ENCODE data around the gene SLC27A1.
"Not testable (repeated sequence)": the region's sequence is repeated elsewhere in the genome, so short reads cannot be mapped to it uniquely, and the experiment has no call there.

SLC27A1 gene

DNA sequence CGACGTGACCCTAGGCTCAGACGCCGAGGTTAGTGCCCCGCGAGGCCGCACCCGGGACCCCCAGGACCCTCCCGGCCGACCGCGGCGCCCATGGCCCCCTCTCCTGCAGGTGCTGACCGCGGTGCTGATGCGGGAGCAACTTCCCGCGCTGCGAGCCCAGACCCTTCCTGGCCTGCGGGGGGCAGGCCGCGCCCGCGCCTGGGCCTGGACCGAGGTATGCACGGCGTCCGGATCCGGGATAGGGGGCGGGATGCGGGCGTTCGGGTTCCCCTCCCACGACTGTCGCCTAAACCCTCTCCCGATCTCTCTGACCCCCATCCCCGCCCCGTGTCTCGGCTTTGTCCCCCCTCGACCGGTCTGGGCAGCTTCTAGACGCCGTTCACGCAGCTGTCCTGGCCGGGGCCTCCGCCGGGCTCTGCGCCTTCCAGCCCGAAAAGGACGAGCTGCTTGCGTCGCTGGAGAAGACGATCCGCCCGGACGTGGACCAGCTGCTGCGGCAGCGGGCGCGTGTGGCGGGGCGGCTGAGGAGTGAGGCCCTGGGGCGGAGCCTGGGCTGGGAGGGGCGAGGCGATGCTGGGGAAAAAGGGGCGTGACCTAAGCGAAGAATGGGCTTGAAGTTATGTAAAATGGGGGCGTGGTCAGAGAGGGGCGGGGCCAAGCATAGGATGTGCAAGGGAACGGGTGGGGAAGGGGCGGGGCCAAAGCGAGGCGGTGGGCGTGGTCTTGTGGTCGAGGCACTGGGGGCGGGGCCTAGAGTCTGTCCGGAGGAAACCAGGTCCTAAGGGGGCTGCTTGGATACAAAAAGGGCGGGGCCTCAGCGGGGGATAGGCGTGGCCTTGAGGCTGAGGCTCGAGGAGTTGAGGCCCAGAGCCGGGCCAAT, 69.2 kb downstream of the SLC27A1 start:
- DNase-seq (ENCODE audit: low spot score): peak; percentile 75

DNA sequence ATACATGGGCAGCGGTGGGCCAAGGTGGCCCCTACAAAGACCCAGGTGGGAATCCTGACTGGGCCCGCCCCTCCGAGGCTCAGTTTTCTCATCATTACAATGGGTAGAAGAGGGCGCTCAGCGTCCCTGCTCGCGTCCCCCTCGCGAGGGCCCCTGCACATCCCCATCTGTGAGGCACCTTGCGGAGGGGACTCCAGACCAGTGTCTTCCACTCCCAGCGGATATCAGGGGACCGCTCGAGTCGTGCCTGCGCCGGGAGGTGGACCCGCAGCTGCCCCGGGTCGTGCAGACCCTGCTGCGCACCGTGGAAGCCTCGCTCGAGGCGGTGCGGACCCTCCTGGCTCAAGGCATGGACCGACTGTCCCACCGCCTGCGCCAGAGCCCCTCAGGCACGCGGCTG, 69.8 kb downstream of the SLC27A1 start:
- DNase-seq (ENCODE audit: low spot score): no peak

DNA sequence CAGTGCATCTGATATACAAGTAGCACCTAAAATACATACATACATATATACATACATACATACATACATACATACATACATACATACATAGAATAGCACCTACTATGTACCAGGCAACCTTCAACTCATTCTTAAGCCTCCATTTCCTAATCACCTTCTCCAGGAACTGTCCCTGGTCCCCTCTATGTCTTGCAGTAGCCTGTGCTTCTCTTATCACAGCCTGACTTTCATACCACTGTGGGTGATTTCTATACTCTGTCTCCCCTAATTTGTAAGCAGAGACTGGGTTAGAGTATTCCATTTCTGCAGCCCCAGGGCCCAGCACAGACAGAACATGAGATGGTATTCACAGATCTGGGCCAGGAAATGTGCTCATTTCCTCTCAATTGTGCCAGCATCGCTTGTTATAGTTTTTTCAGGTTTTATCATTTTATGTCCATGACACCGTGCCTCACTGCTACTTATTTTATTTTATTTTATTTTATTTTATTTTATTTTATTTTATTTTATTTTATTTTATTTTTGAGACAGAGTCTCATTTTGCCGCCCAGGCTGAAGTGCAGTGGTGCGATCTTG, 70.9 kb downstream of the SLC27A1 start:
- no peak for DNase-seq (ENCODE audit: low spot score)

DNA sequence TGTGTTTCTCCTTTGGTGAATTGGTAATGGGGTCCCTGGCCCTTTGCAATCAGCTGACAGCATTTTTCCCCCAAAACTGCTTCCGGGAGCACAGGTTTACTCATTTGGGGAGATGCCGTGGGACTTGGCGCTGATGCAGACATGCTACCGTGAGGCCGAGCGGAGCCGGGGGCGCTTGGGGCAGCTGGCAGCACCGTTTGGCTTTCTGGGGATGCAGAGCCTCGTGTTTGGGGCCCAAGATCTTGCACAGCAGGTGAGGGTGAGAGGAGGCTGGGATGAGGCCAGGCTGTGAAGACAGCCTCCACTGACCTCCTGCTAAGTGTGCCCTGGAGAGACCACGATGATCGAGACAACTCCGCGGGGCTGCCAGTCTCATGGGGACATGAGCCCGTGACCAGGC, 71.7 kb downstream of the SLC27A1 start:
- no peak for DNase-seq (ENCODE audit: low spot score)

DNA sequence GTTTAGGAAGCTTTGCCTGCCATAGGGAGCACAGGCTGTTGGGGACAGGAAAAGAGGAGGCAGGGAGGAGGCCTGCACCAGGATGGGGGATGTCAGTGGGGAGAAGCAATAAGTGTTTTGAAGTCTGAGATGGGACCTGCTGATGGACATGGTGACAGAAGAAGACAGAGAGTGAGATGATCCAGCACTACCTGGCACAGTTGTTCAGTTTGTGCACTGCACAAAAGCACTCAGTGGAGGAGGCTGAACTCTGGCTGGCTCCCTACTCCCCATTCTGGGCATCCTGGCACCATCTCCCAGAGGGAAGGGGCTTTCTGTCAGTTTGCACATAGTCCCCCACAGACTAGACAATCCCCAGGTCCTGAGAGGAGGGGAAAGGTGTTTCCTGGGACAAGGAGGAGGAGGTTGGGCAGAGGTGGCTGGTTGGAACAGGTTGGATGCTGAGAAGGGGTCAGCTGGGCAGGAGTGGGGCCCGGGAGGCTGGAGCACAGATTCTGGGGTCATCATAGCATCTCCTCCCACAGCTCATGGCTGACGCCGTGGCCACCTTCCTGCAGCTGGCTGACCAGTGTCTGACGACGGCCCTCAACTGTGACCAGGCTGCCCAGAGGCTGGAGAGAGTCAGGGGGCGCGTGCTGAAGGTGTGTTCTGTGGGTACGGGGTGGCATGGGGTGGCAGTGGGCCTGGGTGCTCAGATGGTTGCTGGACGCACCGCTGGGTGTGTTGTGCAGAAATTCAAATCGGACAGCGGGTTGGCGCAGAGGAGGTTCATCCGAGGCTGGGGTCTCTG, 72.7 kb downstream of the SLC27A1 start:
- no peak for DNase-seq (ENCODE audit: low spot score)

DNA sequence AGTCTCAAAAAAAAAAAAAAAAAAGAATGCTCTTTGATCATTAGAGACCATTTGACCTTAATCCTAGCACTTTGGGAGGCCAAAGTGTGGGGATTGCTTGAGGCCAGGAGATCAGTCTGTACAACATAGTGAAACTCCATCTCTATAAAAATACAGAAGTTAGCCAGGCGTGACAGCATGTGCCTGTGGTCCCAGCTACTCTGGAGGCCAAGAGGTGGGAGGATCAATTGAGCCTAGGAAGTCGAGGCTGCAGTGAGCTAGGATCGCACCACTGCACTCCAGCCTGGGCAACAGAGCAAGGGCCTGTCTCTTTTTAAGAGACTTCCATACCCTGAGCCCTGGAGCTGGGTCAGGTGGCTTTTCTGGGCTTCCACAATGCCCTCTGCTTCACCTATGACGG, 73.7 kb downstream of the SLC27A1 start:
- no peak for DNase-seq (ENCODE audit: low spot score)

DNA sequence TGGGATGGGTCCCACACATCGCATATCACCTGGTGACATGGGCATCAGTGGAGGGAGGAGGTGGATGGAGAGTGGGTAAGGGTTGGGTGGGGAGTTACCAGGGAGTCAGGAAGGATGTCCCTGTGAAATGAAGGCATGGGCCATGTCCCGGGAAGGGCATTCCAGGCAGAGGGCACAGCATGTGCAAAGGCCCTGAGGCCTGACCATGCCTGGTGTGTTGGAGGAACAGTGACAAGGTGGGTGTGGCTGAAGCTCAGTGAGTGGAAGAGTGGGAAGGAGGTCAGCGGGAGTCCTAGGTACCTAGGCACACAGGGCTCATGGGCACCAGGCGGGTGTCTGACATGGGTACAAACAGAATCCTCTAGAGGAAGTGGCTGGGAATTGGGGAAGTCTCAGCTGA, 74.1 kb downstream of the SLC27A1 start:
- DNase-seq (ENCODE audit: low spot score): no peak

DNA sequence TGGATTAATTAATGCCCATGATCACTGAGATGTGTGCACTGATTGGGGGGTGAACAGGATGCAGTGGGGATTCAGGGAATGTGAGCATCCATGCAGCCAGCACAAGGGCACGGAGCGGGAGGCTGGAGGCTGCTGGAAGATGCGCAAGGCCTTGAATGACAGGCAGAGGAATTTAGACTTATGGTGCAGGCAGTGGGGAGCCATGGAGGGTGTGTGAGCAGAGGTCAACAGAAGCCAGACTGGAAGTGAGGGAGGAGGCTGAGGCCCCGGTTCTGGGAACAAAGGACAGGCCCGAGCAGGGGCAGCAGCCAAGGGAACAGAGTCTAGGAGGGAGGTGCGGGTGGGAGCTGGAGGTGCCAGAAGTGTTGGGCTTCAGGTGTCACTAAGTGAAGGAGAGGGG, 77.8 kb downstream of the SLC27A1 start:
- no peak for DNase-seq (ENCODE audit: low spot score)

DNA sequence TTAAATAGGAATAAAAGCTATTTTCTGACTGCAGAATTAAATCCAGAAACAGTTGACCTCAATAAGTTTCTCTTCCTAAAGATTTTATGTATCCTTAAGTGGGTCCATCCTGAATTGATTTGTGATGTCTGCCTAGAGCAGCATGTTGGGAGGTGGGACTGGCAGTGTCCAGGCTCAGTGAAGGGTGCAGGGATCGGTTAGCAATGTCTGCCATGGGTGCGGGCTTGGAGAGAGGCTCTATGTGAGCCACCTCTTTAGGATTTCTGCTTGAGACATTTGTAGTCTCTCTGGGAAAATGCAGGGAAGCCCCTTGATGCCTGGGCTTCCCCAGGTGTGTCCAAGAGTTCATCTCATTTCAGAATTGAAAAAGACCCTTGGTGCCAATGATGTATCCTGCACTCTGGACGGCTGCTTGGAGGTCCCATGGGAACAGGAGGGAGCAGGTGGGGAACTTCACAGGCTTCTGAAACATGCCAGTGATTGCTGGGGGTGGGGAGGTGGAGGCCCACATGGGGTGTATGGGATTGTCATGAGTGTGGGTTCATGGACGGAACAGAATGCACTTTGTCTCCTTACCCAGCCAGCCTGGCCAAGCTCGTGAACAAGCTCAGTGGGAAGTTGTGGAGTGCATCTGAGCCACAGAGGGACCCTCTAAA, 78.9 kb downstream of the SLC27A1 start:
- no peak for DNase-seq (ENCODE audit: low spot score)

DNA sequence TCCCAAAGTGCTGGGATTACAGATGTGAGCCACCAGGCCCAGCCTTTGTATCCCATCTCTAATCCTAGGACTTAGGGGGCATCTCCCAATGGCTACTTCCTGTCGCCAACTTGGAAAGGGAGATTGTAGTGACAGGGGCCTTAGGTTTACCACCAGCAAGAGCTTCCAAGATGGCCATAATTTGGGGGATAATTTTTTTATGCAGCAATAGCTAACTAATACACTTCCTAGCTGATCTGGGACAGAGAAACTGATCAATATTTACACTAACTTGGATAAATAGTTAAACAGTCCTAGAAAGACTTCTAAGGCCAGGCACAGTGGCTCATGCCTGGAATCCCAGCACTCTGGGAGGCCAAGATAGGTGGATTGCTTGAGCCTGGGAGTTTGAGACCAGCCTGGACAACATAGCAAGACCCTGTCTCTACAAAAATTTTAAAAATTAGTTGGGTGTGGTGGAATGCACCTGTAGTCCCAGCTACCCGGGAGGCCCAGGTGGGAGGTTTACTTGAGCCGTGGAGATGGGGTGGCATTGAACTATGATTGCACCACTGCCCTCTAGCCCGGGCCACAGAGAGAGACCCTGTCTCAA, 79.8 kb downstream of the SLC27A1 start:
- DNase-seq (ENCODE audit: low spot score): no peak

DNA sequence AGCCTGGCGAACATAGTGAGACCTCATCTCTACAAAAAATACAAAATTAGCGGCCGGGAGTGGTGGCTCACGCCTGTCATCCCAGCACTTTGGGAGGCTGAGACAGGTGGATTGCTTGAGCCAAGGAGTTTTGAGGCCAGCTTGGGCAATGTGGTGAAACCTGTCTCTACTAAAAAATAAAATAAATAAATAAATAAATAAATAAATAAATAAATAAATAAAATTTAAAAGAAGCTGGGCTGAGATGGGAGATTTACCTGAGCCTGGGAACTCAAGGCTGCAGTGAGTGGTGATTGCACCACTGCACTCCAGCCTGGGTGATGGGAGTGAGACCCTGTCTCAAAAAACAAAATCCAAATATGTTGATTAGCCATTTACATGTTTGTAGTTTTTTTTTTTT, 82.4 kb downstream of the SLC27A1 start:
- not testable (repeated sequence) for DNase-seq (ENCODE audit: low spot score)

DNA sequence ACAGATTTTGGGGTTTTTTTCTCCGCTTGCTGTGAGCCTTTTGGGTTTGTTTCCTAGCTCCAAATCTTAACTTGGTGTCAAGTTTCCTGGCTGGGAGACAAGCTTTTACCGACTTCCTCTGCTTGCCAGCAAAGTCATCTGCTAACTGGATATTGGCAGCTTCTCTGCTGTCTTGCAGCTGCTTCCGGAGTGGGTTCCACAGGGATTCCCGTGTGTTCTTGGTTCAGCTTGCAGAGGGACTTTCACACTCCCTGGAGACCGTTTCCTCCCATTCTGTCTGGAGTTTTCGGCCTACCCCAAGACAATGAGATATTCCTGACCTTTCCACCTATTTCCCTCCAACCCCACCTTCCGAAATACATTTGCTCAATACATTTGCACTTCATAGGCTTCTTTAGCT, 82.9 kb downstream of the SLC27A1 start:
- DNase-seq (ENCODE audit: low spot score): peak; percentile 17

DNA sequence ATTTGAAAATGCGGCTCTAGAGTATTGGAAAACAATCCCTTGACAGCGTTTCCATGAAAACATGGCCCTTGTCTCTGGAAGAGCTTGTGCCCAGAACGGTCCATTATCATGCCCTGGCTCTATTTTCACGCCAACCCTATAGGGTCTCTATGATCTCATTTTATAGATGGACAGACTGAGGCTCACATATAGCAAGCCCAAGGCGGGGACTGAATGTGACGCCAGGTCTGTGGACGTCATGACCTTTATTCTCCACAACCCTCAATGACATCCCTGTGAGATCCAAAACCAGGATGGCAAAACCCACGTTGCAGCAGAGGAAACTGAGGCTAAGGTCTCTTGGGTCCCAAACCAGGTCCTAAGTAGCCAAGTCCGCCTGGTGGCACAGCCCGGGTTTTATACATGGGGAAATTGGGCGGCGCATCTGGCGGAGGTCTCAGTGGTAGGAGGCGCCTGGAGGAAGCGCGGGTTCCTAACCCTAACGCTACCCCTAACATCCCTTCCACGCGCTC, 84.7 kb downstream of the SLC27A1 start:
- DNase-seq (ENCODE audit: low spot score): no peak

DNA sequence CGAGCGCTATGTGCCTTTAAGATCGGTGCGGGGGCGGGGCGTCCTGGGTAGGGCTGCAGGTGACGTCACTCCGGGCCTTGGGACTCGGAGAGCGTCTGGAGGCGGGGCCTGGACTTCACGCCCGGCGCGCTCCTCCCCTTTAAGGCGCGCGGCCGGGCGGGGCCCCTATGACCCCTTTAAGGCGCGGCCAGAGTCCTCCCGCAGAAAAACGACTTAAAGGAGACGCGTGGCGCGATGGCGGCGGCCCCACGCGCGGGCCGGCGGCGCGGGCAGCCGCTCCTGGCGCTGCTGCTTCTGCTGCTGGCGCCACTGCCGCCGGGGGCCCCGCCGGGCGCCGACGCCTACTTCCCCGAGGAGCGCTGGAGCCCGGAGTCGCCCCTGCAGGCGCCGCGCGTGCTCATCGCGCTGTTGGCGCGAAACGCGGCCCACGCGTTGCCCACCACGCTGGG, 85.2 kb downstream of the SLC27A1 start, which contains the start of gene COLGALT1:
Gene COLGALT1 (plus strand): TSS at position 170 of the 449 bp plus-strand sequence. CDS start 65 bp downstream, at position 235.
- DNase-seq (ENCODE audit: low spot score): peak; percentile 98
